ENCODE measurements around the gene ARF5. TPM values are rescaled to one million over a fixed set of nuclear protein-coding genes. Genes with fewer than 3 reads are reported as not detected.
A peak's percentile ranks its signal among the peaks of the same experiment; 100 is the strongest.

ARF5 gene
- polyA plus RNA-seq, 1 donor (not counting 4 experiments of a cell fraction or from before 2014, with no cell fraction given): 274 TPM

DNA sequence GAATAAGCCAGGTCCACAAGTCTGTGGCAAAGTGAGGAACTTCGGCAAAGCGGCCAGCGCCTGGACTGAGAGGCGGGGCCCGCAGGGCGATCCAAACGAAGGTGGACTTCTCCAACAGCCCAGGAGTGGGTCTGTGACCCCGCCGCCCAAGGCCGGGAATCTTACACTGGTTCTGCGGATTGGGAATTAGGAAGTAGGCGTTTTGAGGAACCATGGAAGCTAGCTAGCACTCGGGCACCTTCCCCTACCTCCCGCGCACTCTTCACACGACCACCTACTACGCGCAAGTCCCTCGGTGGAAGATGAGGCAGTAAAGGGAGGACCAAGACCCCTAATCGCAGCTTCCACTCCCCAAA lies 570 bp upstream of the ARF5 start:
- Histone ChIP-seq H3K9me1 (ENCODE audit: control insufficient read depth, extremely low read depth, insufficient read depth, low read length) (peaks cover 2% of the 10 kb centered on the region), H3K4me2 (ENCODE audit: control insufficient read depth, extremely low read depth, insufficient read depth, low read depth, low read length) (peak overlapping the region; percentile 86), H3K27ac (ENCODE audit: control insufficient read depth, insufficient read depth, low read length) (peak overlapping the region; percentile 24), H4K20me1 (ENCODE audit: control insufficient read depth, extremely low read depth, insufficient read depth, low read length) (no peaks in the 10 kb centered on the region), H3K79me2 (ENCODE audit: control insufficient read depth, insufficient read depth, low read length) (peaks cover 40% of the 10 kb centered on the region), H3K9me3 (ENCODE audit: control insufficient read depth, low read depth, low read length) (no peaks in the 10 kb centered on the region), H3K4me3 (ENCODE audit: control insufficient read depth in 2 of 3, extremely low read depth in 1 of 3, insufficient read depth in 2 of 3, low read depth in 1 of 3, low read length in 3 of 3) (peak overlapping the region; percentile 32 to 85 (median 71)), H3K9ac (ENCODE audit: control insufficient read depth, extremely low read depth, insufficient read depth, low read length) (peak overlapping the region; percentile 90), H3K36me3 (ENCODE audit: control insufficient read depth in 2 of 2, extremely low read depth in 1 of 2, insufficient read depth in 2 of 2, low read length in 2 of 2) (peaks cover 13 to 14% of the 10 kb centered on the region in 2 experiments), H3K27me3 (ENCODE audit: control insufficient read depth, extremely low read depth, insufficient read depth, low read length) (no peaks in the 10 kb centered on the region), H2AFZ (ENCODE audit: control insufficient read depth, low read length) (peak overlapping the region; percentile 68), H3K4me1 (ENCODE audit: control insufficient read depth, extremely low read depth, insufficient read depth, low read length) (peaks cover 35% of the 10 kb centered on the region)
- DNase-seq (ENCODE audit: low read depth, low spot score) (no peak), FAIRE-seq (no peak)
- dilution Hi-C loops (cut with MboI; ENCODE audit: extremely low pct_ligation_motif_present, low sequenced_read_pairs): no loop called here
- TF ChIP-seq, protein P1, sequence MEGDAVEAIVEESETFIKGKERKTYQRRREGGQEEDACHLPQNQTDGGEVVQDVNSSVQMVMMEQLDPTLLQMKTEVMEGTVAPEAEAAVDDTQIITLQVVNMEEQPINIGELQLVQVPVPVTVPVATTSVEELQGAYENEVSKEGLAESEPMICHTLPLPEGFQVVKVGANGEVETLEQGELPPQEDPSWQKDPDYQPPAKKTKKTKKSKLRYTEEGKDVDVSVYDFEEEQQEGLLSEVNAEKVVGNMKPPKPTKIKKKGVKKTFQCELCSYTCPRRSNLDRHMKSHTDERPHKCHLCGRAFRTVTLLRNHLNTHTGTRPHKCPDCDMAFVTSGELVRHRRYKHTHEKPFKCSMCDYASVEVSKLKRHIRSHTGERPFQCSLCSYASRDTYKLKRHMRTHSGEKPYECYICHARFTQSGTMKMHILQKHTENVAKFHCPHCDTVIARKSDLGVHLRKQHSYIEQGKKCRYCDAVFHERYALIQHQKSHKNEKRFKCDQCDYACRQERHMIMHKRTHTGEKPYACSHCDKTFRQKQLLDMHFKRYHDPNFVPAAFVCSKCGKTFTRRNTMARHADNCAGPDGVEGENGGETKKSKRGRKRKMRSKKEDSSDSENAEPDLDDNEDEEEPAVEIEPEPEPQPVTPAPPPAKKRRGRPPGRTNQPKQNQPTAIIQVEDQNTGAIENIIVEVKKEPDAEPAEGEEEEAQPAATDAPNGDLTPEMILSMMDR (optimal IDR thresholded peaks at IDR 0.05 in 1 of 3, IDR thresholded peaks at IDR 0.05 in 1 of 3, conservative IDR thresholded peaks at IDR 0.05 in 1 of 3; ENCODE audit: extremely low read depth in 1 of 3, insufficient read depth in 2 of 3, low read length in 3 of 3): no peak
- no peak for TF ChIP-seq EZH2 (IDR thresholded peaks at IDR 0.05; ENCODE audit: low read length)

DNA sequence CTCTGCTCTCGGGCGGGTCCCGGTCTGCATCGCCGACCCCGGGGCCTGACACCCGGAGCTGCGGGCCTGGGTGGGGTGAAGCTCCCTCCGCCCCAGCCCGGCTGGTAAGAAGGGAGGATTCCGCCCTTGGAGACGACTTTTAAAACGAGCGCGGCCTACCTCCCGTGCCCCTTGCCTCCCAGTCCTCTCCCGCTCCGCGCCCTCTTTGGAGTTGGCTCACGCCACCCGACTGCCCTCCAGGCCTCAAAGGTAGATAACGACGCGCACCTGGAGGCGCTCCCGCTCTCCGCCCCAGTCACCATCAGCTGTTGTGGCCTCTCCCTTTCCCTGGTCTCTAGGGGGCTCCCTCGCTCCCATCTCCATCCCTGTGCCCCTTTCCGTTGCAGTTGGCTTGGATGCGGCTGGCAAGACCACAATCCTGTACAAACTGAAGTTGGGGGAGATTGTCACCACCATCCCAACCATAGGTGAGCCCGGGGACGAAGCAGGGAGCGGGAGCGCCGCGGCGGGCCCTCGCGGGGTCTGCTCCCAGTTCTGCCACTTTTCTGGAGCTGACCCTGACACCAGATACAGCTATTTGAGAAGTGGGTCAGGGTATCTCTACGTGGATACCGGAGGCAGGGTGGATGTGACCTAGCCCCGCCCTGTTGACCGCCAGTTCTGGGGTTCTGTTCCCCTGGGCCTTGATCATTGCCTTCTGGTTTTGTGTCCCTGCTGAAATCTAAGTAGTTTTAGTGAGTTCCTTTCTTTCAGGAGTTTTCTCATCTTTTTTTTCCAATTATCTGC lies 679 bp downstream of the ARF5 start:
- DNase-seq (ENCODE audit: low read depth, low spot score) (no peak), FAIRE-seq (no peak)
- H3K9ac ChIP-seq (ENCODE audit: control insufficient read depth, extremely low read depth, insufficient read depth, low read length): peak overlapping the region; percentile 90

More for the DNA sequence above, 679 bp downstream of the ARF5 start:
- Histone ChIP-seq H3K9me1 (ENCODE audit: control insufficient read depth, extremely low read depth, insufficient read depth, low read length) (peaks cover 2% of the 10 kb centered on the region), H3K4me2 (ENCODE audit: control insufficient read depth, extremely low read depth, insufficient read depth, low read depth, low read length) (peak overlapping the region; percentile 86), H3K4me1 (ENCODE audit: control insufficient read depth, extremely low read depth, insufficient read depth, low read length) (peaks cover 30% of the 10 kb centered on the region), H3K79me2 (ENCODE audit: control insufficient read depth, insufficient read depth, low read length) (peaks cover 29% of the 10 kb centered on the region), H3K36me3 (ENCODE audit: control insufficient read depth in 2 of 2, extremely low read depth in 1 of 2, insufficient read depth in 2 of 2, low read length in 2 of 2) (peaks cover 9% of the 10 kb centered on the region in 2 experiments), H3K9me3 (ENCODE audit: control insufficient read depth, low read depth, low read length) (no peaks in the 10 kb centered on the region), H4K20me1 (ENCODE audit: control insufficient read depth, extremely low read depth, insufficient read depth, low read length) (no peaks in the 10 kb centered on the region), H3K27me3 (ENCODE audit: control insufficient read depth, extremely low read depth, insufficient read depth, low read length) (no peaks in the 10 kb centered on the region), H3K4me3 (ENCODE audit: control insufficient read depth in 2 of 3, extremely low read depth in 1 of 3, insufficient read depth in 2 of 3, low read depth in 1 of 3, low read length in 3 of 3) (peak overlapping the region; percentile 85 to 88 (median 88)), H3K27ac (ENCODE audit: control insufficient read depth, insufficient read depth, low read length) (peak overlapping the region; percentile 79), H2AFZ (ENCODE audit: control insufficient read depth, low read length) (peak overlapping the region; percentile 88)
- dilution Hi-C loops (cut with MboI; ENCODE audit: extremely low pct_ligation_motif_present, low sequenced_read_pairs): no loop called here
- TF ChIP-seq, protein P1 (optimal IDR thresholded peaks at IDR 0.05 in 1 of 3, IDR thresholded peaks at IDR 0.05 in 1 of 3, conservative IDR thresholded peaks at IDR 0.05 in 1 of 3; ENCODE audit: extremely low read depth in 1 of 3, insufficient read depth in 2 of 3, low read length in 3 of 3): peak; percentile 49 to 86 (median 55)
- no peak for TF ChIP-seq EZH2 (IDR thresholded peaks at IDR 0.05; ENCODE audit: low read length)

All from keratinocyte (primary cell).